ENCODE results near the gene HOXD4.

The HOXD4 gene

DNA sequence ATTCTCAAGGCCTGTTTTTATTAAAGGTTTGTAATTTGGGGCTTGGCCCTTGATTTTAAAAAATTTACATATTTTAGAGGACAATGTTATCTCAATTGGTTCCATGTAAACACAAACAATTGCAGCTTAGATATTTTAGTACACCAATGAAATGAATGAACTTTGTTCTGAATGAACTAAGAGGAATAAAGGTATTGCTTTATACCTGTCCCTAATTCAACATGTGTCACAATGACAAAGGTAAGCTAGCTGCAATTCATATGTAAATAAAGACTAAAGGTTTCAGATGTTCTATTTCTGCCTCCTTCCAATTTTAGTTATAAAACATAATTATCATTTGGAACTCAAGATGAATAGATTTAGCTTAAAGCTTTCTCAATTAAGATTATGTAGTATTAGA is 48.6 kb downstream of the HOXD4 start:
- DNase-seq: no peak

DNA sequence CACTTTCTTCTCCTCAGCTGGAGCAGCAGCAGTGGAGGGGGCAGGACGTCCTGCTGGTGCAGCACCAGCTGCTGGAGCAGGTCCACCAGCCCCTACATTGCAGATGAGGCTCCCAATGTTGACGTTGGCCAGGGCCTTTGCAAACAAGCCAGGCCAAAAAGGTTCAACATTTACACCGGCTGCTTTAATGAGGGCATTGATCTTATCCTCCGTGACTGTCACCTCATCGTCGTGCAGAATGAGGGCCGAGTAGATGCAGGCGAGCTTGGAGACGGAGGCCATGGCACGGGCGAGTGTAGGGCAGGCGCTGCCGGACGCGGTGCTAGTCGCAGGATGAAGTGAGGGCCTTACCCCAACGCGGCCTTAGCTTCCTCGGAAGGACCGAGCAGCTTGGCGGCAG is 49.6 kb downstream of the HOXD4 start:
- no peak for DNase-seq

DNA sequence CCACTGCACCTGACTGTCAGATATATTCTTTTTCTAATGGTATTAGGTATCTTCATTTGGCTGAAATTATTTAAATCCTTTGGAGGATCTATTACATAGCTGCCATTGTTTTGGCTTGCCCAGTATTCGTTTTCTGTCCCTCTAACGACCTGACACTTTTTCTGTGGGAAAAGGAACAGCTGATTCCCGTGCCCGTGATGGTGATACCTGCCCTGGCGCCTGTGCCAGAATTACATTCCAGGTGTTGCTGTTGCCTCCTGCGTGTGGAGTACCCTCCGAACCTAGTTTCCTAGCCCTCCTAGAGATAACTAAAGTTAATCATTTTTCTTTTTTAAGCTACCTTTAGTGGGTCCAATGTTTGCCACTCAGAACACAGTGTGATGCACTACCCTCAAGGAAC is 51.1 kb downstream of the HOXD4 start:
- DNase-seq: no peak
